HG03439 (cell line): ENCODE data around the gene MYL5.
"Not testable (repeated sequence)": the region's sequence is repeated elsewhere in the genome, so short reads cannot be mapped to it uniquely, and the experiment has no call there.

Source experiments
- ATAC-seq: cut with Tn5 transposase; IDR thresholded peaks from one replicate; pipeline ENCODE4 v1.9.1; 2021; ENCODE audit warnings: mild to moderate bottlenecking, moderate library complexity; ENCODE audit not compliant: unreplicated experiment

Gene MYL5

DNA sequence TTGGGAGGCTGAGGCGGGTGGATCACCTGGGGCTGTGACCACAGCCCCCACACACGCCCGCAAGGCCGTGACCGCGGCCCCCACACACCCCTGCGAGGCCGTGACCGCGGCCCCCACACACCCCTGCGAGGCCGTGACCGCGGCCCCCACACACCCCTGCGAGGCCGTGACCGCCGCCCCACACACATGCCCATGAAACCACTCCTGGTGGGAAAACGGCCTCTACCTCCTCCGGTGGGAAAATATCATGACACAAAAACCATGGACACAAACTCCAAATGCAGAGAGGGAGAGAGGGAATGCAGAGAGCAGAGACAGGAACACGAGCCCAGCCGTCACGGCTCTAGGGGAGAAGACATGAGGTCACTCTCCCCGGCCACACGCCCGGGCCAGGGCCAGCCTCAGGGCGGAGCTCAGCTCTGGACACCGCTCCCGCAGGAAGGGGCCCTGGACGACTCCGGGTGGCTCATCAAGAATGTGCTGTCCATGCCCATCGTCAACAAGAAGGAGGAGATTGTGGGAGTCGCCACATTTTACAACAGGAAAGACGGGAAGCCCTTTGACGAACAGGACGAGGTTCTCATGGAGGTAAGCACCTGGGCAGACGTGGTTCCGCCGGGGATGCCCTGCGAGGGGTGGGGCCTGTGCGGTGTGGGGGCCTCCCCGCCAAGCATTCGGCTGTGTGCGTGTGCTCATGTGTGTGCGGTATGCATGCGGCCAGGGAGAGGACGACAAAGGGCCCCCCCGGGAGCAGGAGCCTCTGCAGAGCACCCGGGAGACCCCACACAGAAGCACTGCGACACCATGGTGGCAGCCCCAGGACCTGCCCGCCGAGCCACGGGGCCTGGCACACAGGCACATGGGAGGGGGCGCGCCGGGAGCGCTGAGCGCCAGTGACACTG, 17.7 kb upstream of the MYL5 start:
- ATAC-seq = no peak

DNA sequence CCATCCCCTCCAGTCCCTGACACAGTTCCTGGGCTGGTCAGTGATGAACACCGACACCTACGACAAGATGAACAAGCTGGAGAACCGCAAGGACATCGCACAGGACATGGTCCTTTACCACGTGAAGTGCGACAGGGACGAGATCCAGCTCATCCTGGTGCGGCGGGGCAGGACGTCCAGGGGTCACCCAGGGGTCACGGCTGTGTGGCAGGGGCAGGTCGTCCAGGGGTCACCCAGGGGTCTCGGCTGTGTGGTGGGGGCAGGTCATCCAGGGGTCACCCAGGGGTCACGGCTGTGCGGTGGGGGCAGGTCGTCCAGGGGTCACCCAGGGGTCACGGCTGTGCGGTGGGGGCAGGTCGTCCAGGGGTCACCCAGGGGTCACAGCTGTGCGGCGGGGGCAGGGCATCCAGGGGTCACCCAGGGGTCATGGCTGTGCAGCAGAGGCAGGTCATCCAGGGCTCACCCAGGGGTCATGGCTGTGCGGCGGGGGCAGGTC, 17.0 kb upstream of the MYL5 start:
- no peak for ATAC-seq

DNA sequence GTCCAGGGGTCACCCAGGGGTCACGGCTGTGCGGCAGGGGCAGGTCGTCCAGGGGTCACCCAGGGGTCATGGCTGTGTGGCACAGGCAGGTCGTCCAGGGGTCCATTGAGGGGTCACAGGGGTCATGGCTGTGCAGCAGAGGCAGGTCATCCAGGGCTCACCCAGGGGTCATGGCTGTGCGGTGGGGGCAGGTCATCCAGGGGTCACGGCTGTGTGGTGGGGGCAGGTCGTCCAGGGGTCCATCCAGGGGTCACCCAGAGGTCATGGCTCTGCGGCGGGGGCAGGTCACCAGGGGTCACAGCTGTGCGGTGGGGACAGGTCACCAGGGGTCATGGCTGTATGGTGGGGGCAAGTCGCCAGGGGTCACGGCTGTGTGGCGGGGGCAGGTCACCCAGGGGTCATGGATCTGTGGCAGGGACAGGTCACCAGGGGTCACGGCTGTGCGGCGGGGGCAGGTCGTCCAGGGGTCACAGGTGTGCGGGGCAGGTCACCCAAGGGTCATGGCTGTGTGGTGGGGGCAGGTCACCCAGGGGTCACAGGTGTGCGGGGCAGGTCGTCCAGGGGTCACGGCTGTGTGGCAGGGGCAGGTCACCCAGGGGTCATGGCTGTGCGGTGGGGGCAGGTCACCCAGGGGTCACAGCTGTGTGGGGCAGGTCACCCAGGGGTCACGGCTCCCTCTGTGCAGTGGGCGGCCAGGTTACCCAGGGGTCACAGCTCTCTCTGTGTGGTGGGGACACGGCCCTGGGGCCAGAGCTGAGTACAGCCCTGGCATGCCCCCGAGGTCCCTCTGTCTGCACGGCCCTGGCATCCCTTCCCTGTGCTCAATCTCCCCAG, 16.3 kb upstream of the MYL5 start:
- ATAC-seq = no peak

DNA sequence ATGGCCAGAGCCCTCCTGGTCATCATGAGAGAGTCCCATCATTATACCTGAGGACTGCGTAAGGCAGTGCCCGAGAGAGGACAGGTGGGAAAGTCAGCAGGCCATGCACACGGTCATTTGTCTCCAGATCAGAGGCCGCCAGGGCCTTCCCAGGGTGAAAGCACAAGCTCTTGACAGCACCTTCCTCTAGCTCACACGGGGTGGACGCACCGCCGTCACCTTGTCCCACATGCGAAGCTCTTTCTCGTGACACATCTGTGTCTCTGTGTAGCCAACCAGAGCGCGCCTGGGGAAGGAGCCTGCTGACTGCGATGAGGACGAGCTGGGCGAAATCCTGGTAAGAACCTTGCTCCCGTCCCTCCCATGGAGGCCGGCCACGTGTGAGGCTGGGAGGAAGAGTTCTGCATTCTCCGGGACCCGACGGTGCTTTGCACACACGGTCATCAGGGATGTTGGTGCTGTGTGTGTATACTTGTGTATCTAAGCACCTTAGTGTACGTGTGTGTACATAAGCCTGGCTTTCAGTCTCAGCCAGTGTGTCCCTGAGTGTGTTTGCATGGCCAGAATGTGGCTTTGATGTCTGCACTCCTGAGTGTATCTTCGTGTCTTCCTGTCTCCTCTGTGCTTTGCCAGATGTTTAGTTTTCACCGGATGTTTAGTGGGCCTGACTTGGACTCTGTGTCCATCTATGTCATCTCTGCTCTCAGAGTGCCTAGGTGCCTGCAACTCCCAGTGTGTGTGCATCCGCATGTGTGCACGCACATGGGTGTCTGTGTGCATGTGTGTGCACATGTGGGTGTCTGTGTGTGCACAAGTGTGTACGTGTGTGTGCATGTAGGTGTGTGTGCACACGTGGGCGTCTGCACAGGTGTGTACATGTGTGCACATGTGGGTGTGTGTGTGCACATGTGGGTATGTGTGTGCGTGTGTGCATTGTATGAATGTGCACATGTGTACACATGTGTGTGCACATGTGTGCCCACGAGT, 15.4 kb upstream of the MYL5 start:
- no peak for ATAC-seq

DNA sequence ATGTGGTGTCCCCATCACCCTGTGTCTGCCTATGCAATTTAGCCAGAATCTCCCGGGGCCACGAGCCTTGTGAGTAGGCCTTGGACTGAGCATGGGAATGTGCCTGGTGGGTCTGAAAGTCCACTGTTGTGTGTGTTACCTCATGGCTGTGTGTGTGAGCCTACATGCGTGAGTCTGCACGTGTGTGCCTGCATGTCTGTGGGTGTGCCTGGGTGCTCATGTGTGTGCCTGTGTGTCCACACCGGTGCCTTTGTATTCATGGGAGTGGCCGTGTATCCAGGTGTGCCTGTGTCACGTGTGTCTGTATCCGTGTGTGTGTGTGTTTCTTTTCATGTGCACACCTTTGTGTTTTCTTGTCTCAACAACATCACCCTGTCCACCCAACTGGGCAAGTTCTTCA, 14.5 kb upstream of the MYL5 start:
- ATAC-seq = no peak

DNA sequence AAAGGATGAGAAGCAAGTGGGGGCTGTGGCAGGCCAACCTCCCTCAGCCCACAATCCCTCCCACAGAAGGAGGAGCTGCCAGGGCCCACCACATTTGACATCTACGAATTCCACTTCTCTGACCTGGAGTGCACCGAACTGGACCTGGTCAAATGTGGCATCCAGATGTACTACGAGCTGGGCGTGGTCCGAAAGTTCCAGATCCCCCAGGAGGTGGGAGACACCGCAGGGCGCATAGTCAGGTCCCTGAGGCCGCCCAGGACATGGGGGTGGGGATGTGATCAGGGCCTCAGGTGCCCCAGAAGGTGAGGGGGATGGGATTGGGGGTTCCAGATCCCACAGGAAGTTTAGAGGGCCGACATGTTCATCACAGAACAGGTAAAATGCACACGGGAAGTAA, 13.9 kb upstream of the MYL5 start:
- no peak for ATAC-seq

DNA sequence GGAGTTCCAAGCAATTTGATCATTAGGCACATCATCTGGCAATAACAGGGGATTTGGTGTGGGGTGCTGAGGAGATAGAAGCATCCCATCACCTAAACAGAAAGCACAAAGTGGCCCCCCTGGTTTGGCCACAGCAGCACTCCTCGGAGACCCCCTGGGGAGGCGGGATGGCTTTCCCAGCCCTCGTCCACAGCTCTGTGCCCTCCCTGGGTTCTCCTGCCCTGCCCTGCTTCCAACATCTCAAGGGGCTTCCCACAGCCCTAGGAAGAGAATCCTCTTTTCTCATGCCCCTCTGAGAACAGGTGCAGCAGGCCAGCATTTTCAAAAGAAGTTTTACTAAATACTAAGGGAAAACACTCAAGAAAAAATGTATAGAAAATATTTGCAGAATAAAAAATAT, 13.1 kb upstream of the MYL5 start:
- no peak for ATAC-seq

DNA sequence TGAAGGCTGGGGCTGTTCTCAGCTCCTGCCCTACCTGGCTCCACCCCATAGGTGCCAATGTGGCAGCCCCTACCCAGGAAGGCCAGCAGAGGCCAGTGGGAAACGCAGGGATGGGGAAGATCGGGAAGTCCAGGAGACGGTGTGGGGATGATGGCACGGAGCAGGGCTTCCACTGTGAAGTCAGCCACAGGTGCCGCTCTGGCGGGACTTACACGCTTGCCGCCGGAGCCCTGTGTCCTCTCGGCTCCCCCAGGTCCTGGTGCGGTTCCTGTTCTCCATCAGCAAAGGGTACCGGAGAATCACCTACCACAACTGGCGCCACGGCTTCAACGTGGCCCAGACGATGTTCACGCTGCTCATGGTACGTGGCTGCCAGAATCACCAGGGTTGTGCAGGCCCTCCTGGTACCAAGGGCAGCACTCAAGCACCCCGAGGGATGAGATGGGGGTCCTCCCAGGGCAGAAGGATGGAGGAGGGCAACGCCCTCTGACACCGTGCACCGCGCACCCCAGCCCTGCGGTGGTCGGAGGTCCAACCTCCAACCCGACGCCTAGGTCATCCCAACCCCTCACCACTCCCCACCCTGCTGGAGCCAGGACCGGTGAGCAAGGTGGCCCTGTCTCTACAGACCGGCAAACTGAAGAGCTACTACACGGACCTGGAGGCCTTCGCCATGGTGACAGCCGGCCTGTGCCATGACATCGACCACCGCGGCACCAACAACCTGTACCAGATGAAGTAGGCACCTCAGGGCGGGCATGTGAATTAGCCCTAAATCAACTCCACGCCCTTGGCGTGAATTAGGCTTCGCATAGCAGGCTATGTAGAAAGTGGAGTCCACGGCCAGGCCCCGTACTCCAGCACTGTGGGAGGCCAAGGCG, 12.2 kb upstream of the MYL5 start:
- no peak for ATAC-seq

DNA sequence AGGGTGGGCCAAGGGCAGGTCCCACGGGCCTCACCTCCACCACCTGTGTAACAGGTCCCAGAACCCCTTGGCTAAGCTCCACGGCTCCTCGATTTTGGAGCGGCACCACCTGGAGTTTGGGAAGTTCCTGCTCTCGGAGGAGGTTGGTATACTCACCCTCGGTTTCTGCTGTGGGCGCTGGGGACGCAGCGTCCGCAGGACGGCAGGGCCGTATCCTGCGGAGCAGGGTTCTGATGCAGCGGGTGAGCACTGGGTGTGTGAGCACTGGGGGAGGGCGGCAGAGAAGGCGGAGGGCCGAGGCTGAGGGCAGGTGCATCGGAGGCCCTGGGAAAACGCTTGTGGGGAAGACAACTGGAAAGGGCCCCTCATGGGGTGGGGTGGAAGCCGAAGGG, 11.3 kb upstream of the MYL5 start:
- ATAC-seq = no peak

DNA sequence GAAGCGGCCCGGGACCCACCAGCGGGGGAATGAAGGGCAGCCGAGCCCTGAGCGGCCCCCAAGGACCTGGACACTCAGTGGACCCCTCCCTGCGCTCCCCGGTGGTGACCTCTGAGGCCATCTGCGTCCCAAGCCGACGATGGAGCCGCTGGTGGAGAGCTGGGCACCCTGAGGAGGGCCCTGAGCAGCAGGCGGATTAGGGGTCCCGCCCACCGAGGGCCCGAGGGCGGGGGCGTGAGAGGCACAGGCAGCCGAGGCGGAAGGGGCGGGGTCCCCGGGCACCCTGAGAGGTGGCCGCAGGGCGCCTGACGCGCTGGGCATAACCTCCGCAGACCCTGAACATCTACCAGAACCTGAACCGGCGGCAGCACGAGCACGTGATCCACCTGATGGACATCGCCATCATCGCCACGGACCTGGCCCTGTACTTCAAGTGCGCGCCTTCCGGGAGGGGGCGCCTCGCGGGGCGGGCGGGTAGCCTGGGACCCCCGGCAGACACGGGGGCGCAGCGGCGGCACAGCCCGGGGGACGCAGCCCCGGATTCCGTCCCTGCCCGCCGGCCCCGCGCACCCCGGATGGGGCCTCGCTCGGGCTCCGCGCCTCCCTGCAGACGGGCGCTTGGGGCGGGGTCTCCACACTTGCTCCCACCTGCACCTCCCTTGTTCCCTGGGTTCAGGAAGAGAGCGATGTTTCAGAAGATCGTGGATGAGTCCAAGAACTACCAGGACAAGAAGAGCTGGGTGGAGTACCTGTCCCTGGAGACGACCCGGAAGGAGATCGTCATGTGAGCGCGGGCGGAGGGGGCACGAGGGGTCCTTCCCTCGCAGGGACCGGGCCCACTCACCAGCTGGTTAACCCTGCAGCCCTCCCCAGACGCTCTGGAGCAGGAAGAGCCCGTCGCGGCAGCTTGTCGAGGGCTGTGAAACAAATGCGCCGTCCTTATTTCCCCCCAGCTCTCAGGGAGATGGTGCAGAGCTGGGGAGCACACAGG, 10.6 kb upstream of the MYL5 start:
- no peak for ATAC-seq

DNA sequence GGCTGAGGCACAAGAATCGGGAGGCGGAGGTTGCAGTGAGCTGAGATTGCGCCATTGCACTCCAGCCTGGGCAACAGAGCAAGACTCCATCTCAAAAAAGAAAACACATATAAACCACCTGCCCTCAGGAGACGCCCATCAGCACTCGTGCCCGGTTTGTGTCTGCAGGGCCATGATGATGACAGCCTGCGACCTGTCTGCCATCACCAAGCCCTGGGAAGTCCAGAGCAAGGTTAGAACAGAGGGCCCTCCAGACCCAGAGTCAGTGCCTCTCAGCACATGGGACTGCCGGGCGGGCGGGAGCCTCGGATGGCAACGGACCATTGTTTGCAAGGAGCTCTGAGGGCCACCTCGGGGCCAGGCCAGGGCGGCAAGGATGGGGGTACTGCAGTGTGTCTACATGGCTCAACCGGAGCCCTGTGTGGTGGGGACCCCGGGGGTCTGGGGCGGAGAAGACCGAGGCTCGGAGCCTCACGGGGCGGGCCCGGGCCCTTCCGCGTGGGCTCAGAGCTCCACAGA, 9.6 kb upstream of the MYL5 start:
- ATAC-seq = no peak

DNA sequence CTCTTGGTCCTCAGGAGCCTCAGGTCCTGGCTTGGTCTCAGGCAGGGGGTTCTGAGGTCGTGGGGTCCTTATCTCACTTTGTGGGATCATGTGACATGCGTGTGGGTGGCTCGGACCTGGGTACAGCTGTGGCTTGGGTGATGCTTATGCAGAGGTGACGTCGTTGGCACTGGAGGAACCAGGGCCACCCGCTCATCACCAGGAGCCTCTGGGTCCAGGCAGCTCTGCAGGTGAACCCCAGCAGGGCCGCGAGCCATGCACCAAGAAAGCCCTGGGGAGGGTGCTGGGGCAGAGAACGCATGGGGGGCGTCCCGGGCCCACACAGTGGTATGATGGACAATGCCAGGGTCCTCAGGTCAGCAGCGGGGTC, 9.0 kb upstream of the MYL5 start:
- ATAC-seq = no peak

DNA sequence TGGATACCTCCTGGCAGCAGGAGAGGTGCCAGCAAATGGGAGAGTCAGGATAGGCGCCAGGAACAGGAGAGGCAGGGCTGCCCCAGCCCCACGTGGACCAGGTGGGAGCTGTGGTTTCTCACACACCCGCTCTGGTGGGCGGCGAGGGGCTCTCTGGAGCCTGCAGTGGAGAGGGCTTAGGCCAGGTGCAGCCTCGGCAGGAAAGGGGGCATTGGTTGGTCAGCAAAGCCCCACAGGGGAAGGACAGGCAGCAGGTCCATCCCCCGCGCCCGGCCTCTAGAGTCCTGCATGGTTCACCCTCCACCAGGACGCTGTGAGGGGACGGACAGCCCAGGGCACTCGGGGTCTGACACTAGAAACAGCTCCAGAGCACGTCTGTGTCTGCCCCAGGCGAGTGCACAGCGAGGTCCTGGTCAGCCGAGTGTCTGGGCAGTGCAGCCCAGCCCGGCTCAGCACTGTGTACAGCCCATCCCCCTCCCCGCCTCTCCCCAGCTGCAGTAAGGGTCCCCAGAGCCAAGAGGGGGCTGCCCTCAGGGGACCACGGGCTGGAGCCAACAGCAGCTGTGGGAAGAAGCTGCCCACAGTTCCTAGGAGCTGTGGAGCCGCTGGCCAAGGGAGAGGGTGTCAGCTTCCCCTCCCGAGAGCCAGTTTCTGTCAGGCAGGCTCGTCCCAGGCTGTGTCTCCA, 8.4 kb upstream of the MYL5 start:
- no peak for ATAC-seq

DNA sequence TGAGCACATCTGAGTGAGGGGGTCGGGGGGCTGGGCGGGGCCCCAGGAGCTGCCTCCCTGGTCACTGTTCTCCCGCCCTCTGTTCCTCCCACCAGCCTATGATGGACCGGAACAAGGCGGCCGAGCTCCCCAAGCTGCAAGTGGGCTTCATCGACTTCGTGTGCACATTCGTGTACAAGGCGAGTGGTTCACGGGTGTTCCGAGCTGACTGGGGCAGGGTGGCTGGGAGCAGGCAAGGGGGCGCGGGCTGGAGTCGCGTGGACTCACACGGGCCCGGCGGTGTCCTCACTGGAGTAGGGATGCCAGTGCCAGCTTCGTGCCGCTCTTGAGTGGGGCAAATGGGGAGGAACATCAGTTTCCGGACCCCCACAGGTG, 7.9 kb upstream of the MYL5 start:
- no peak for ATAC-seq

DNA sequence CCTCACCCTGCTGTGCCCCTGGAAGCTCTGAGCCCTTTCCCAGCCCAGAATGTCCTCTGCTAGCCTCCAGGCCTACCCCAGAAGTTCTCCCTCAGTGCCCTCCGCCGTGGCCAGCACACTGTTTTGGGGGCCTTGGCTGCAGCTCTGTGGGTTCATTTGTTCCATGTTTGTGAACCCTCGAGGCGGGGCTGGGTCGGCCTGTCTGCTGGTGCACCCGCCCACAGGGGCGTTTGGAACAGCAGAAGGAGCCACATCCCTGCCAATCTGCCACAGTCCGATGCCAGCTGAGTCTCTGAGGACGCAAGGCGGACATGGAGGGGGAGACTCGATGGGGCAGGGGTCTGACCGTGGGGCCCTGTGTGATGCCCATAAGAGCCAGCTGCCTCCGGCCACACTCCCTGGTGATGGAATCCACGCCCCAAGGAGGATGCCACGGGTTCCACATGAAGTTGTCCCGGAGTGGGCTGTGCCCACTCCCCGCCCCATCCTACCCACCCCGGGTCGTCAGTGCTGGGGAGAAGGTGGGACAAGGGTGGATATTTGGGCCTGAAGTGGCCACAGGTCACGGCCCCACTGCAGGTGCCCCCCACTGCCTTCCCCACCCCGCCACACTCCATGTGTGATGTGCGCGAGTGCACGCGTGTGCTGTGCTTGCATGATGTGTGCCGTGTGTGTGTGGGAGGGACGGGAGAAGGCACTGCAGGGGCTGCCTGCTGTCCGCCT, 7.4 kb upstream of the MYL5 start:
- ATAC-seq = no peak

DNA sequence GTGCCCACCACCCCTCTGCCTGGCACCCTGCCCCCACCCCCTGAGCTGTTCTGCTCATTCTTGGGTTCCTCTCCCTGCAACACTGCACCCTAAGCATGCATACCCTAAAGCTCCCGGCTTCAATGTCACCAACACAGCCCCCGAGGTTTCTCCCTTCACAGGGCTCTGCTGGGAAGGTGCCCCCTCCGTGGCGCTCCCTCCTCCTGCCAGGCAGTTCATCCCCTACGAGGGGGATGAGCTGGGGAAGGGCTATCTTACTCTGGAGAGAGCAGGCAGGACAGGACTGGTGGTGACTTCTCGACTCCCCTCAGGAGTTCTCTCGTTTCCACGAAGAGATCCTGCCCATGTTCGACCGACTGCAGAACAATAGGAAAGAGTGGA, 6.8 kb upstream of the MYL5 start:
- no peak for ATAC-seq

DNA sequence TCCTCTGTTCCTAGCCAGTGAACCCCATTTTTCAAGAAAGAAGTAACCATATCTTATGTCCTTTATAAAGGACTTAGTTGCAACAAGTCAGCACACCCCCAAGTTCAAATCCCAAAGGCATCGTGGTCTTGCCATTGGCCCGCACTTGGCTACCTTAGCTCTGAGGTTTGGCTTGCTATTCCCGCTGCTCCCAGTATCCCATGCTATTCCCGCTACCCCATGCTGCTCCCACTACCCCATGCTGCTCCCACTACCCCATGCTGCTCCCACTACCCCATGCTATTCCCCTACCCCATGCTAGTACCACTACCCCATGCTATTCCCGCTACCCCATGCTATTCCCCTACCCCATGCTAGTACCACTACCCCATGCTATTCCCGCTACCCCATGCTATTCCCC, 6.1 kb upstream of the MYL5 start:
- ATAC-seq = not testable (repeated sequence)
